GM12874 (cell line): ENCODE measurements around the gene MPEG1.

Source experiments
- TF ChIP-seq, protein P1 (sequence below): IDR thresholded peaks from 2 replicates; pipeline ENCODE4 v1.5.1; 2011; ENCODE audit warnings: low read depth, mild to moderate bottlenecking, control low read depth, low read length, moderate library complexity; ENCODE audit not compliant: insufficient read depth

Gene MPEG1

GRCh38 chr11:59205648-59206047 is 7.1 kb downstream of the MPEG1 start:
- TF ChIP-seq, protein P1, sequence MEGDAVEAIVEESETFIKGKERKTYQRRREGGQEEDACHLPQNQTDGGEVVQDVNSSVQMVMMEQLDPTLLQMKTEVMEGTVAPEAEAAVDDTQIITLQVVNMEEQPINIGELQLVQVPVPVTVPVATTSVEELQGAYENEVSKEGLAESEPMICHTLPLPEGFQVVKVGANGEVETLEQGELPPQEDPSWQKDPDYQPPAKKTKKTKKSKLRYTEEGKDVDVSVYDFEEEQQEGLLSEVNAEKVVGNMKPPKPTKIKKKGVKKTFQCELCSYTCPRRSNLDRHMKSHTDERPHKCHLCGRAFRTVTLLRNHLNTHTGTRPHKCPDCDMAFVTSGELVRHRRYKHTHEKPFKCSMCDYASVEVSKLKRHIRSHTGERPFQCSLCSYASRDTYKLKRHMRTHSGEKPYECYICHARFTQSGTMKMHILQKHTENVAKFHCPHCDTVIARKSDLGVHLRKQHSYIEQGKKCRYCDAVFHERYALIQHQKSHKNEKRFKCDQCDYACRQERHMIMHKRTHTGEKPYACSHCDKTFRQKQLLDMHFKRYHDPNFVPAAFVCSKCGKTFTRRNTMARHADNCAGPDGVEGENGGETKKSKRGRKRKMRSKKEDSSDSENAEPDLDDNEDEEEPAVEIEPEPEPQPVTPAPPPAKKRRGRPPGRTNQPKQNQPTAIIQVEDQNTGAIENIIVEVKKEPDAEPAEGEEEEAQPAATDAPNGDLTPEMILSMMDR, result no peak

DNA sequence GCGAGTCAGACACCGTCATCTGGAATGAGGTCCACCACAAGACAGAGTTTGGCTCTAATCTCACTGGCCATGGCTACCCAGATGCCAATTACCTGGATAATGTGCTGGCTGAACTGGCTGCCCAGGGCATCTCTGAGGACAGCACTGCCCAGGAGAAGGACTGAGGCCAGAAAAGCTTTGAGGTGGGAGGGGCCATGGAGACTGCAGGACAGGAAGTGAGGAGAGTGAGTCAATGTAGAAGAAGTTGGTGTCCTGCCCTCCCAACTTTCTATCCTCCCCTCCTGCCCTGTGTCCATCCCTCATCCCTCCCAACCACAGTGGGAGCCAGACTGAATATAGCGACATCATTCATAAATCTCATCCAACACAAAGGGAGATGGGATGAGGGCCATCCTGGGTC is 8.0 kb downstream of the MPEG1 start:
- TF ChIP-seq, protein P1, result no peak

GRCh38 chr11:59201353-59201752 is 11.4 kb downstream of the MPEG1 start:
- TF ChIP-seq, protein P1, result peak; percentile 46; the same call in 1 of the 2 replicates

GRCh38 chr11:59200423-59200746 is 12.3 kb downstream of the MPEG1 start:
- TF ChIP-seq, protein P1, result no peak

GRCh38 chr11:59199546-59200422 is 12.9 kb downstream of the MPEG1 start:
- TF ChIP-seq, protein P1, result no peak

DNA sequence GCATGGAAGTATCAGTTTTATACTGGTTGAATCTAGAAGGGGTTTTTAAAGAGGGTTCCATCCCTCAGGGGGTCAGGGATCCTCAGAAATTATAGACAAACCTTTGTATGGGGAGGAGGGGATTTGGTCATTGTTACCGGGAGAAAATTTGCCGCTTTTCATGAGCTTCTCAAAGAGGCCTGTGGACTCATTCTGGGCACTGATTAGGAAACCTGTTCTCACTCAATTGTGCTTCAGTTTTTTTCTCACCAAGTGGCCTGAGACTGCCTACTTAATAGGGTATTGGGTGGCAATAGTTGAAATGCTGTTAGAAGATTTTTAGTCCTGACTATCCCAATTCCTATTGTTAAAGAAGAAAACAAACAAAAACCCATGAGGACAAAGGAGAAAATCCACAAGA is 14.0 kb downstream of the MPEG1 start:
- TF ChIP-seq, protein P1, result no peak

- TF ChIP-seq, protein P1, result no peak
Observed at GRCh38 chr11:59197991-59198390, 14.7 kb downstream of the MPEG1 start.
